ENCODE data around the gene ZDBF2.
"Not testable (repeated sequence)": the region's sequence is repeated elsewhere in the genome, so short reads cannot be mapped to it uniquely, and the experiment has no call there.

Gene ZDBF2

DNA sequence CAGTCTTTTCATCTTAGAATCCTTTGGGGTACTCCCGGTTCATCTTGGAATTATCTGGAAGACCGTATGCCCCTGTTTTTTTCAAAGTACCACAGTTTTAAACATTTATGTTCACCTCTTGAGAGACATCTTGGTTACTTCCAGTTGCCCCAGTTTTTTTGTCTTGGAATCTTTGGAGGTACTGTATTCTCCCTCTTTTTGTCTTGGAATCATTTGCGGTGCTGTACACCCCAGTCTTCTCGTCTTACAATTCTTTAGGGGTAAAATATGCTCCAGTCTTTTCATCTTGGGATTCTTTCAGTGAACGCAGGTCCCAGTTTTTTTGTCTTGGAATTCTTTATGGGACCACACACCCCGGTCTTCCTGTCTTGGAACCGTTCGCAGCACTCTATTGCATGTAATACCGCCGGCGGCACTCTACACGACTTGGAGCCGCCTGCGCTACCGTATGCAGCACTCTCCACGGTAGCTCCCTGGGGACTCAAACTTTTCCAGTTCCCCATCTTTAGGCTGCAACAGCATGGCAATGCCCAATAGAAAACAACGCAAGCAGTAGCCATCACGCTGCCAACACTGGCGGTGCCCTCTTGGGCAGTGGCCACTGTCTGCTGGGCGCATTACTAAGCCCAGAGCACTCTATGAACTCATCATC, 21.2 kb upstream of the ZDBF2 start:
- TF ChIP-seq, protein P1, sequence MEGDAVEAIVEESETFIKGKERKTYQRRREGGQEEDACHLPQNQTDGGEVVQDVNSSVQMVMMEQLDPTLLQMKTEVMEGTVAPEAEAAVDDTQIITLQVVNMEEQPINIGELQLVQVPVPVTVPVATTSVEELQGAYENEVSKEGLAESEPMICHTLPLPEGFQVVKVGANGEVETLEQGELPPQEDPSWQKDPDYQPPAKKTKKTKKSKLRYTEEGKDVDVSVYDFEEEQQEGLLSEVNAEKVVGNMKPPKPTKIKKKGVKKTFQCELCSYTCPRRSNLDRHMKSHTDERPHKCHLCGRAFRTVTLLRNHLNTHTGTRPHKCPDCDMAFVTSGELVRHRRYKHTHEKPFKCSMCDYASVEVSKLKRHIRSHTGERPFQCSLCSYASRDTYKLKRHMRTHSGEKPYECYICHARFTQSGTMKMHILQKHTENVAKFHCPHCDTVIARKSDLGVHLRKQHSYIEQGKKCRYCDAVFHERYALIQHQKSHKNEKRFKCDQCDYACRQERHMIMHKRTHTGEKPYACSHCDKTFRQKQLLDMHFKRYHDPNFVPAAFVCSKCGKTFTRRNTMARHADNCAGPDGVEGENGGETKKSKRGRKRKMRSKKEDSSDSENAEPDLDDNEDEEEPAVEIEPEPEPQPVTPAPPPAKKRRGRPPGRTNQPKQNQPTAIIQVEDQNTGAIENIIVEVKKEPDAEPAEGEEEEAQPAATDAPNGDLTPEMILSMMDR (IDR thresholded peaks at IDR 0.05; ENCODE audit: insufficient read depth, missing control alignments): no peak
- no peak for FAIRE-seq
- DNase-seq (ENCODE audit: insufficient read length, low spot score): no peak

DNA sequence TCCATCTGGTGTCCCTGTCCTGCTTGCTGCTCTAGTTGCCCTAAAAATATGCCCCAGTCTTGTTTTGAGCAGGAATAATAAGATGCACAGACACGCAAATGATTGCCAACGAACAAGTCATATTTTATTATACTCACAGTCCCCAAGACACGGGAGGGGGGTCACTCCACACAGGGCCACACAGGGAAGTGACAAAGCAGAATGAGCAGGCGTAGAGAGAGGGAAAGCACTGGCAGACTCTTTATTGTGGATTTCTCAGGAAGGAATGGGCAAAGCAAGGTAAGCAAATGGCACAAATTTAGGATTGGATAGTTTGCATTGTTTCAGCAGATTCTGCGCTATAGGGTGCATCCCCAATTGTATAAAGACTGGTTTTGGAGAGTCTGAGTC, 20.7 kb upstream of the ZDBF2 start:
- DNase-seq (ENCODE audit: insufficient read length, low spot score) (no peak), FAIRE-seq (no peak)
- TF ChIP-seq, protein P1 (IDR thresholded peaks at IDR 0.05; ENCODE audit: insufficient read depth, missing control alignments): no peak

DNA sequence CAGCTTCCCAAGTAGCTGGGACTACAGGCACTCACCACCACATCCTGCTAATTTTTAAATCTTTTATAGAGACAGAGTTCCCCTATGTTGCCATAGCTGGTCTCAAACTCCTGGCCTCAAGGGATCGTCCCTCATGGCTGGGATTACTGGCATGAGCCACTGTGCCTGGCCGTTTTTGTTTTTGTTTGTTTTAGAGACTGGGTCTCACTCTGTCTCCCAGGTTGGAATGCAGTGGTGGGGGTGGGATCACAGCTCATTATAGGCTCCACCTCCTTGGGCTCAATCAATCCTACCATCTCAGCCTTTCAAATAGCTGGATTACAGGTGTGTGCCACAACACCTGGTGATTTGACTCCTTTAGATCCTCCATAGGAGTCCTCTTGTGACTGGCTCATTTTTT, 19.5 kb upstream of the ZDBF2 start:
- TF ChIP-seq, protein P1 (IDR thresholded peaks at IDR 0.05; ENCODE audit: insufficient read depth, missing control alignments): no peak
- FAIRE-seq (no peak), DNase-seq (ENCODE audit: insufficient read length, low spot score) (no peak)

DNA sequence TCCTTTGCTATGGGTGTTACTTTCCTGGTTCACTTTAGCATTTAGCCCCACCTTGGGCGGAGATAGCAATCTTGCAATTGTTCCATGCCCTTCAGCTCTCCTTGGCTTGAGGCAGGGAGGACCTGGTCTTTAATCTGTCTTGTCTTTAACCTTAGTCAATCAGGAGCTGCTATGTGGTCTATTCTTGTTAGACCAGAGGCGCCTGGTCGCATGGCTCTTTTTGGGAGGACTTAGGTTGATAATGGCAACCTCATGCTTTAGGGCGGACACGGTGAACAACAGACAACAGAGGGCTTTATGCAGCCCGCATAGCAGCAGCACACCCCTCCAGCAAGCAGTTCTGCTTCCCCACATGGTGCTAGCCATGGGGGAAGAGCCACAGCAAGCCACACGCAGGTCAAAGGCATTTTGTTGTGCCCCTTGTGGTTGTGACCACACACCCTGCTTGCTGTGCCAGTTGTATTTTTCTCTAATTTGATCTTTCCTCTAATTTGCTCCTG, 17.7 kb upstream of the ZDBF2 start:
- TF ChIP-seq, protein P1 (IDR thresholded peaks at IDR 0.05; ENCODE audit: insufficient read depth, missing control alignments): no peak
- no peak for DNase-seq (ENCODE audit: insufficient read length, low spot score)

DNA sequence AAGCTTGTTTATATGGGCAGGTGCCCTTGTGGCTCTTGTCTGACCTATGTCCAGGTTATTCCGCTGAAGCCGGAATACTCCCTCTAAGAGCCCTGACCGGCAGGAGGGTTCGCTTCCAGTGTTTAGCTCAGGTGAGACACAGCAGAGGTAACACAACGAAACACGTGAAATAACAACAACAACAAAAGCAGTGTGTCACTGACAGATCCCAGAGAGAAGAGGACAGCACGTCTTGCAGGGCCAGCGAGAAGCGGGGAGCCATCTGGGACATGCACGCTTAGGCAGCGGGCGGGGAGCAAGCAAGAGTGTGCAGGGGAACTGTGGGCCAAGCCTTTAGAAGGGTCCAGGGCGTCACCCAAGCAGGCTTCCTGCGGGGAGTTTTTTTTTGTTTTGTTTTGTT, 17.1 kb upstream of the ZDBF2 start:
- FAIRE-seq (no peak), DNase-seq (ENCODE audit: insufficient read length, low spot score) (no peak)
- TF ChIP-seq, protein P1 (IDR thresholded peaks at IDR 0.05; ENCODE audit: insufficient read depth, missing control alignments): no peak

More for the DNA sequence above, 17.7 kb upstream of the ZDBF2 start:
- FAIRE-seq: no peak

DNA sequence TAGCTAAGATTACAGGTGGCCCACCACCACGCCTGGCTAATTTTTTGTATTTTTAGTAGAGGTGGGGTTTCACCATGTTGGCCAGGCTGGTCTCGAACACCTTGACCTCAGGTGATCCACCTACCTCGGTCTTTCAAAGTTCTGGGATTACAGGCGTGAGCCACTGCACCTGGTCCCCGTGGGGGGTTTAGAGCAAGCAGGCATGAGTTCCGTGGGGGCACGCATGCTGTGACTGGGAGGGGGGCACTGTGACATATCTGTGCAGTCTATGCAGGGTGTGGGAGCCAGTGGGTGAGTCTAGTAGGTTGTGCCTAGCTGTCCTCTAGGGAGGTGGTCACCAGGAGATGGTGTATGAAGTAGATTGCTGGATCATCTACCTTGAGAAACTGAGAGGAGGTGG, 16.6 kb upstream of the ZDBF2 start:
- no peak for DNase-seq (ENCODE audit: insufficient read length, low spot score)
- TF ChIP-seq, protein P1 (IDR thresholded peaks at IDR 0.05; ENCODE audit: insufficient read depth, missing control alignments): no peak
- FAIRE-seq: no peak

DNA sequence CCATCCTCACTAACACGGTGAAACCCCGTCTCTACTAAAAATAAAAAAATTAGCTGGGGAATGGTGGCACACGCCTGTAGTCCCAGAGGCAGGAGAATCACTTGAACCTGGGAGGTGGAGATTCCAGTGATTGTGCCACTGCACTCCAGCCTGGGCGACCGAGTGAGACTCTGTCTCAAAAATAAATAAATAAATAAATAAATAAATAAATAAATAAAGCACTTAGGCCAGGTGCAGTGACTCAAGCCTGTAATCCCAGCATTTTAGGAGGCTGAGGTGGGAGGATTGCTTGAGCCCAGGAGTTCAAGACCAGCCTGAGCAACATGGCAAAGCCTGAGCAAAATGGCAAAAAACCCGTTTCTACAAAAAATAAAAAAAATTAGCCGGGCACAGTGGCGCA, 15.8 kb upstream of the ZDBF2 start:
- not testable (repeated sequence) for FAIRE-seq; DNase-seq (ENCODE audit: insufficient read length, low spot score)
